ENCODE results near the gene BAIAP2L1. TPM values are rescaled to one million over a fixed set of nuclear protein-coding genes. Genes with fewer than 3 reads are reported as not detected.
"Not testable (repeated sequence)": the region's sequence is repeated elsewhere in the genome, so short reads cannot be mapped to it uniquely, and the experiment has no call there.

The BAIAP2L1 gene
- total RNA-seq, 2 donors from 2014 or later = 63.9 to 66.2 TPM

DNA sequence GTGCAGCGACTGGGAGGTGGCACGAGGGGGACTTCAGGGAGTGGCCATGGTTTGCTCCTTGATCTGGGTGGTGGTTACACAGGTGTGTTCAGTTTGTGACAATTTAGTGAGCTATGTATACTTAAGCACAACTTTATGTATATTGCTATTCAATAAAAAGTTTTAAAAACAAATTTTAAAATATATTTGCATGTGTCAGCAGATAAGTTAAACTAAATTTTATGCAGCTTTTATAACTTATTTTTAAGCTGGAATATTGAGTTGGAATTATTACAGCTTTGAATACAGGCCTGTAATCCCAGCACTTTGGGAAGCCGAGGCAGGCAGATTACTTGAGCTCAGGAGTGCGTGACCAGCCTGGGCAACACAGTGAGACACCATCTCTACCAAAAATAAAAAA is 5.4 kb downstream of the BAIAP2L1 start:
- H3K27me3 ChIP-seq = no peaks in the 10 kb centered on the region
- H3K4me1 ChIP-seq = no peaks in the 10 kb centered on the region
- intact Hi-C loops (cut with DNase I) = no loop called here
- no peak overlapping the region for H3K4me3 ChIP-seq
- no peak for DNase-seq
- no peak overlapping the region for H3K9ac ChIP-seq (ENCODE audit: low read depth in 2 of 2, low read length in 2 of 2)
- H3K36me3 ChIP-seq = no peaks in the 10 kb centered on the region
- no peak overlapping the region for H3K27ac ChIP-seq
- no peaks in the 10 kb centered on the region for H3K9me3 ChIP-seq
- TF ChIP-seq, protein P1, sequence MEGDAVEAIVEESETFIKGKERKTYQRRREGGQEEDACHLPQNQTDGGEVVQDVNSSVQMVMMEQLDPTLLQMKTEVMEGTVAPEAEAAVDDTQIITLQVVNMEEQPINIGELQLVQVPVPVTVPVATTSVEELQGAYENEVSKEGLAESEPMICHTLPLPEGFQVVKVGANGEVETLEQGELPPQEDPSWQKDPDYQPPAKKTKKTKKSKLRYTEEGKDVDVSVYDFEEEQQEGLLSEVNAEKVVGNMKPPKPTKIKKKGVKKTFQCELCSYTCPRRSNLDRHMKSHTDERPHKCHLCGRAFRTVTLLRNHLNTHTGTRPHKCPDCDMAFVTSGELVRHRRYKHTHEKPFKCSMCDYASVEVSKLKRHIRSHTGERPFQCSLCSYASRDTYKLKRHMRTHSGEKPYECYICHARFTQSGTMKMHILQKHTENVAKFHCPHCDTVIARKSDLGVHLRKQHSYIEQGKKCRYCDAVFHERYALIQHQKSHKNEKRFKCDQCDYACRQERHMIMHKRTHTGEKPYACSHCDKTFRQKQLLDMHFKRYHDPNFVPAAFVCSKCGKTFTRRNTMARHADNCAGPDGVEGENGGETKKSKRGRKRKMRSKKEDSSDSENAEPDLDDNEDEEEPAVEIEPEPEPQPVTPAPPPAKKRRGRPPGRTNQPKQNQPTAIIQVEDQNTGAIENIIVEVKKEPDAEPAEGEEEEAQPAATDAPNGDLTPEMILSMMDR (IDR thresholded peaks at IDR 0.05) = no peak

DNA sequence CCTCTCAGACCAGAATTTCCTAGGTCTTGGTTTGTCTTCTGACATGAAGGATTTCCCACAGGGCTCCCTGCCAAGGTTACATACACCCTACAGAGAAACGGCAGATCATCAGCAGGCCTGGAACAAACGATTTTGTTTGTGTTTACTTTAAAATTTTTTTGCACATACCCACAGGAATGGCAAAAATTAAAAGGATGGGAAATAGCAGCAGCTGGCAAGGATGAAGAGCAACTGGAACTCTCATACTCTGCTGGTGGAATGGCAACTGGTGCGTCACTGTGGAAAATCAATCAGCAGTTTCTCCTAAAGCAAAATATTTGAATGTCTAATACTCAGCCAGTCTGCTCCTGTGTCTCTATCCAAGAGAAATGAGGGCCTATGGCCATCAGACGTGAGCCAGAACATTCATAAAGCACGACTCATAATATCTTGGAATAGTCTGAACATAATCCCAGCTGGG is 6.5 kb downstream of the BAIAP2L1 start:
- H3K4me1 ChIP-seq = no peaks in the 10 kb centered on the region
- H3K27me3 ChIP-seq = no peaks in the 10 kb centered on the region
- H3K9ac ChIP-seq (ENCODE audit: low read depth in 2 of 2, low read length in 2 of 2) = no peak overlapping the region
- H3K4me3 ChIP-seq = no peak overlapping the region
- TF ChIP-seq, protein P1 (IDR thresholded peaks at IDR 0.05) = no peak
- no peak for DNase-seq
- intact Hi-C loops (cut with DNase I) = no loop called here
- H3K36me3 ChIP-seq = no peaks in the 10 kb centered on the region
- no peak overlapping the region for H3K27ac ChIP-seq
- H3K9me3 ChIP-seq = no peaks in the 10 kb centered on the region

- TF ChIP-seq, protein P1 (IDR thresholded peaks at IDR 0.05) = no peak
- Histone ChIP-seq H3K9ac (ENCODE audit: low read depth in 2 of 2, low read length in 2 of 2) (no peak overlapping the region), H3K4me3 (no peak overlapping the region), H3K27ac (no peak overlapping the region), H3K27me3 (no peaks in the 10 kb centered on the region), H3K9me3 (no peaks in the 10 kb centered on the region), H3K36me3 (no peaks in the 10 kb centered on the region), H3K4me1 (peaks cover 15% of the 10 kb centered on the region)
- intact Hi-C loops (cut with DNase I) = no loop called here
- peak; percentile 36 for DNase-seq
Observed at GRCh38 chr7:98387544-98388226, 13.2 kb downstream of the BAIAP2L1 start.

- no peak overlapping the region for H3K4me3 ChIP-seq
- no peaks in the 10 kb centered on the region for H3K36me3 ChIP-seq
- H3K9me3 ChIP-seq = no peaks in the 10 kb centered on the region
- no peaks in the 10 kb centered on the region for H3K27me3 ChIP-seq
- intact Hi-C loops (cut with DNase I) = no loop called here
- TF ChIP-seq, protein P1 (IDR thresholded peaks at IDR 0.05) = no peak
- DNase-seq = no peak
- H3K9ac ChIP-seq (ENCODE audit: low read depth in 2 of 2, low read length in 2 of 2) = no peak overlapping the region
- peaks cover 20% of the 10 kb centered on the region for H3K4me1 ChIP-seq
- no peak overlapping the region for H3K27ac ChIP-seq
Observed at GRCh38 chr7:98387131-98387530, 13.8 kb downstream of the BAIAP2L1 start.

GRCh38 chr7:98385532-98385931 is 15.4 kb downstream of the BAIAP2L1 start:
- H3K4me3 ChIP-seq; H3K36me3 ChIP-seq; H3K9me3 ChIP-seq; H3K9ac ChIP-seq (ENCODE audit: low read depth in 2 of 2, low read length in 2 of 2); intact Hi-C loops (cut with DNase I); DNase-seq; H3K27me3 ChIP-seq: not testable (repeated sequence)
- Histone ChIP-seq H3K27ac (peak overlapping the region; percentile 85), H3K4me1 (peaks cover 20% of the 10 kb centered on the region)

GRCh38 chr7:98378210-98378819 is 22.6 kb downstream of the BAIAP2L1 start:
- Histone ChIP-seq H3K36me3 (no peaks in the 10 kb centered on the region), H3K9ac (ENCODE audit: low read depth in 2 of 2, low read length in 2 of 2) (no peak overlapping the region), H3K9me3 (no peaks in the 10 kb centered on the region), H3K4me1 (peaks cover 6% of the 10 kb centered on the region), H3K4me3 (no peak overlapping the region), H3K27me3 (no peaks in the 10 kb centered on the region), H3K27ac (no peak overlapping the region)
- intact Hi-C loops (cut with DNase I) = no loop called here
- TF ChIP-seq, protein P1 (IDR thresholded peaks at IDR 0.05) = no peak
- DNase-seq = no peak
